HEK293T (cell line): ENCODE results near the gene RPS25.
"Not testable (repeated sequence)": the region's sequence is repeated elsewhere in the genome, so short reads cannot be mapped to it uniquely, and the experiment has no call there.

Experiments used
- CTCF ChIA-PET: fragments of 350-600 bp; formaldehyde crosslinking; extraction: SDS; loops from one replicate; lab custom pipeline; 2021; ENCODE audit warnings: antibody characterized with exemption, inconsistent platforms; lab: Yijun Ruan, JAX
- POLR2A ChIA-PET: fragments of 350-600 bp; formaldehyde crosslinking; extraction: SDS; loops from one replicate; lab custom pipeline; 2020; ENCODE audit warnings: antibody characterized with exemption, inconsistent platforms; lab: Yijun Ruan, JAX
- DNase-seq: peaks from one replicate; pipeline ENCODE4 v3.0.0; 2012; ENCODE audit warnings: mixed read lengths; ENCODE audit errors: extremely low spot score
- ARNT ChIP-seq: fragments of 450-650 bp; IDR thresholded peaks from 2 replicates; pipeline ENCODE4 v1.6.1; 2017; ENCODE audit warnings: mild to moderate bottlenecking
- BHLHE40 ChIP-seq: fragments of 450-650 bp; IDR thresholded peaks from 2 replicates; pipeline ENCODE4 v1.6.1; 2016; ENCODE audit warnings: mild to moderate bottlenecking, moderate library complexity, borderline replicate concordance
- CTBP1 ChIP-seq: fragments of 450-650 bp; IDR thresholded peaks from 2 replicates; pipeline ENCODE4 v1.6.1; 2016; ENCODE audit warnings: borderline replicate concordance
- ELF4 ChIP-seq: fragments of 450-650 bp; IDR thresholded peaks from 2 replicates; pipeline ENCODE4 v1.6.1; 2017; ENCODE audit warnings: antibody characterized with exemption
- FOXA1 ChIP-seq: fragments of 450-650 bp; IDR thresholded peaks from 2 replicates; pipeline ENCODE4 v1.6.1; 2016; ENCODE audit warnings: mild to moderate bottlenecking
- FOXK2 ChIP-seq: fragments of 450-650 bp; IDR thresholded peaks from 2 replicates; pipeline ENCODE4 v1.6.1; 2016; ENCODE audit warnings: mild to moderate bottlenecking
- FOXM1 ChIP-seq: fragments of 450-650 bp; IDR thresholded peaks from 2 replicates; pipeline ENCODE4 v1.6.1; 2017; ENCODE audit warnings: mild to moderate bottlenecking, borderline replicate concordance
- HDGF ChIP-seq: fragments of 450-650 bp; IDR thresholded peaks from 2 replicates; pipeline ENCODE4 v1.6.1; 2017; ENCODE audit warnings: antibody characterized with exemption, borderline replicate concordance
- L3MBTL2 ChIP-seq: fragments of 450-650 bp; conservative IDR thresholded peaks from 2 replicates; pipeline ENCODE4 v1.6.1; 2016; ENCODE audit warnings: mild to moderate bottlenecking
- LEF1 ChIP-seq: fragments of 450-650 bp; IDR thresholded peaks from 2 replicates; pipeline ENCODE4 v1.6.1; 2017; ENCODE audit warnings: mild to moderate bottlenecking, borderline replicate concordance
- NFRKB ChIP-seq: fragments of 450-650 bp; IDR thresholded peaks from 2 replicates; pipeline ENCODE4 v1.6.1; 2016; ENCODE audit warnings: mild to moderate bottlenecking, moderate library complexity
- SP1 ChIP-seq: fragments of 450-650 bp; IDR thresholded peaks from 2 replicates; pipeline ENCODE4 v1.6.1; 2017
- SUZ12 ChIP-seq: fragments of 450-650 bp; IDR thresholded peaks from 2 replicates; pipeline ENCODE4 v1.6.1; 2016; ENCODE audit warnings: mild to moderate bottlenecking
- TARDBP ChIP-seq: fragments of 450-650 bp; IDR thresholded peaks from 2 replicates; pipeline ENCODE4 v1.6.1; 2016
- ZNF384 ChIP-seq: fragments of 450-650 bp; IDR thresholded peaks from 2 replicates; pipeline ENCODE4 v1.6.1; 2016
- TF ChIP-seq, protein P1 (sequence below): fragments of 450-650 bp; IDR thresholded peaks from 2 replicates; pipeline ENCODE4 v1.6.1; 2016

RPS25 gene

DNA sequence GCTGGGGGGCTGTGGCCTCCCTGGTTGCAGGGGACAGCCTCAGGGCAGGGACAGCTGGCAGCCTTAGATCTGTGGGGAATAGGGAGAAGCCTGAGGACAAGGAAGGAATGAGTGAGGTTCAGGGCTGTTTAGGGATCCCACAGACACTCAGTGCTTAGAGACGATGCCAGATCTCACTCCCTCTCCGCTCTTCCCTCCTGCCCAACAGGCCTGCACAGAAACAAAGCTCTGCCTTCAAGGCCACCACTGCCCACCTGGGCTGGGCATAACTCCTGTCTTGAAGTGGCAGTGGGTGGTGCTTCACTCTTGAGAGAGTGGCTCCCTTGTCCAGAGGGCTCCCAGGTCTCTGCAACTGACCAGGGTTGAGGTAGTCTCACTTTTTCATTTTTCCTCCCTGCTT lies 33.3 kb downstream of the RPS25 start:
- POLR2A ChIA-PET = interaction anchor here (1.7 kb wide), 1 partner anchor 13 kb away, joined by 6 read pairs; the partner anchor contains the start of gene CENATAC
- CTCF ChIA-PET = no interaction called here
- no peak for DNase-seq
- TF ChIP-seq ZNF384 = no peak
- TF ChIP-seq ARNT = no peak
- TF ChIP-seq, protein P1, sequence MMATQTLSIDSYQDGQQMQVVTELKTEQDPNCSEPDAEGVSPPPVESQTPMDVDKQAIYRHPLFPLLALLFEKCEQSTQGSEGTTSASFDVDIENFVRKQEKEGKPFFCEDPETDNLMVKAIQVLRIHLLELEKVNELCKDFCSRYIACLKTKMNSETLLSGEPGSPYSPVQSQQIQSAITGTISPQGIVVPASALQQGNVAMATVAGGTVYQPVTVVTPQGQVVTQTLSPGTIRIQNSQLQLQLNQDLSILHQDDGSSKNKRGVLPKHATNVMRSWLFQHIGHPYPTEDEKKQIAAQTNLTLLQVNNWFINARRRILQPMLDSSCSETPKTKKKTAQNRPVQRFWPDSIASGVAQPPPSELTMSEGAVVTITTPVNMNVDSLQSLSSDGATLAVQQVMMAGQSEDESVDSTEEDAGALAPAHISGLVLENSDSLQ = no peak
- no peak for TF ChIP-seq LEF1
- no peak for TF ChIP-seq CTBP1
- no peak for TF ChIP-seq FOXK2
- no peak for TF ChIP-seq ELF4
- TF ChIP-seq TARDBP = no peak
- TF ChIP-seq NFRKB = no peak
- TF ChIP-seq FOXM1 = no peak
- no peak for TF ChIP-seq SP1
- no peak for TF ChIP-seq L3MBTL2
- TF ChIP-seq HDGF = no peak
- TF ChIP-seq FOXA1 = no peak
- no peak for TF ChIP-seq SUZ12

DNA sequence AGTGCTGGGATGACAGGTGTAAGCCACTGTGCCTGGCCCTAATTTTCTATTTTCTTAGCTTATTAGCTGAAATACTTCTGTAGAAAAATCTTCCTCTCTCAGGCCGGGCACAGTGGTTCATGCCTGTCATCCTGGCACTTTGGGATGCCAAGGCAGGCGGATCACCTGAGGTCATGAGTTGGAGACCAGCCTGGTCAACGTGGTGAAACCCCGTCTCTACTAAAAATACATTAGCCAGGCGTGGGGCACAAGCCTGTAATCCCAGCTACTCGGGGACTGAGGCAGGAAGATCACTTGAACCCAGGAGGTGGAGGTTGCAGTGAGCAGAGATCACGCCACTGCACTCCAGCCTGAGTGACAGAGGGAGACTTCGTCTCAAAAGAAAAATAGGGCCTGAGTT lies 33.8 kb downstream of the RPS25 start:
- ChIA-PET CTCF (interaction anchor here (0.7 kb wide), 1 partner anchor 77 kb away, joined by 6 read pairs; no protein-coding TSS in a partner anchor), POLR2A (interaction anchor here (1.7 kb wide), 1 partner anchor 13 kb away, joined by 6 read pairs; the partner anchor contains the start of gene CENATAC)
- not testable (repeated sequence) for DNase-seq

DNA sequence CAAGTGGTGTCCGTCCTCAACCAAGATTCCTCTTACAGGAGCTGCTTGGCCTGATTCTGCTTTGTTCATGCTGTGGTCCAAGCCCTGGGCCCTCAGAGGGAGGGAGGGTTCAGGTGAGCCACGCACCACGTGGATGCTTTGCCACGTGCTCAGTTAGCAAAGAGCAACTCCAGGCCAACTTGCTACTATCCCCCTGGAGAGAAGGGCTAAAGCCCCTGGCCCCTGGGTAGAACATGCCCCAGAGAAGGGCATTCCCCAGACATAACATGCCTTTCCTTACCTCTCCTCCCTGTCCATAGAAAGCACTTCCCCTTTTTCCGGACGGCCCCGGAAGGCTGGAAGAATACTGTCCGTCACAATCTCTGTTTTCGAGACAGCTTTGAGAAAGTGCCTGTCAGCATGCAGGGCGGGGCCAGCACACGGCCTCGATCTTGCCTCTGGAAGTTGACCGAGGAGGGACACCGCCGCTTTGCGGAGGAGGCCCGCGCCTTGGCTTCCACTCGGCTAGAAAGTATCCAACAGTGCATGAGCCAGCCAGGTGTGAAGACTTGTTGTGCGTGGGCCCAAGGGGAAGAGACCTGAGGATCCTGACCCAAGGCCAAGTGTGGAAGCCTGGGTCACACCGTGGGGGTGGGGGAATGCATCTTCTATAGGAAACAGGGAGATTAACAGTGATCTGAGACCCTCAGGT lies 37.8 kb downstream of the RPS25 start:
- no peak for DNase-seq
- TF ChIP-seq ELF4 = no peak
- ChIA-PET CTCF (no interaction called here), POLR2A (no interaction called here)

DNA sequence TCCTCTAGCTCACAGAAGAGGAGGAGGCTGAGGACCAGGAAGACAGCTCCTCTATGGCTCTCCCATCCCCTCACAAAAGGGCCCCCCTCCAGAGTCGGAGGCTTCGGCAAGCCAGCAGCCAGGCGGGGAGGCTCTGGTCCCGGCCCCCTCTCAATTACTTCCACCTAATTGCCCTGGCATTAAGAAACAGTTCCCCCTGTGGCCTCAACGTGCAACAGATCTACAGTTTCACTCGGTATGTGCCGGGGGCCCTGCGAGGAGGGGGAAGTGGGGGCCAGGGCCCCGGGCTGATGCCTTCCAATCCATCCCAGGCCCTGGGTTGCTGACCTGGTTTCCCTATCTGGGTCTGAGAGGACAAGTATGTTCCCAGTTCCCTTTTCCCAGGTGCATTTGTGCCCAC lies 38.7 kb downstream of the RPS25 start:
- ChIA-PET CTCF (interaction anchor here (0.5 to 0.7 kb wide), 2 partner anchors 73 to 169 kb away, joined by 3 read pairs; no protein-coding TSS in a partner anchor), POLR2A (interaction anchor here (0.6 kb wide), 1 partner anchor 37 kb away, joined by 3 read pairs; no protein-coding TSS in a partner anchor)
- DNase-seq = peak; percentile 55
- no peak for TF ChIP-seq BHLHE40
- no peak for TF ChIP-seq ELF4
- TF ChIP-seq L3MBTL2 = no peak
- no peak for TF ChIP-seq FOXA1
- no peak for TF ChIP-seq FOXK2
- TF ChIP-seq HDGF = no peak
- TF ChIP-seq SUZ12 = no peak
- TF ChIP-seq NFRKB = no peak
- TF ChIP-seq SP1 = no peak
- TF ChIP-seq LEF1 = no peak
- TF ChIP-seq FOXM1 = no peak
- no peak for TF ChIP-seq ARNT
- TF ChIP-seq, protein P1 = no peak
- no peak for TF ChIP-seq CTBP1
- no peak for TF ChIP-seq TARDBP
- TF ChIP-seq ZNF384 = no peak

- no peak for DNase-seq
- ChIA-PET POLR2A (no interaction called here), CTCF (no interaction called here)
- TF ChIP-seq ELF4 = no peak
- TF ChIP-seq, protein P1 = peak; percentile 65
- TF ChIP-seq NFRKB = no peak
These were observed 42.1 kb downstream of the RPS25 start for GRCh38 chr11:118975771-118976709.

GRCh38 chr11:118973985-118974384 lies 44.2 kb downstream of the RPS25 start:
- TF ChIP-seq CTBP1 (no peak), FOXK2 (no peak), SUZ12 (no peak), TARDBP (no peak), FOXA1 (no peak), L3MBTL2 (no peak), LEF1 (no peak), NFRKB (no peak), ZNF384 (no peak), FOXM1 (no peak), SP1 (no peak), ARNT (no peak), ELF4 (no peak), HDGF (no peak)
- TF ChIP-seq, protein P1 = no peak
- CTCF ChIA-PET = no interaction called here
- POLR2A ChIA-PET = no interaction called here
- DNase-seq = no peak
